Activated CD4-positive, alpha-beta memory T cell treated with anti-CD3 and anti-CD28 coated beads, Interleukin-2, amount 10 ng/mL, durations not matched to agents 7 days and 5 days (primary cell): Measurements from ENCODE around the gene HLCS. TPM values are rescaled to one million over a fixed set of nuclear protein-coding genes. Genes with fewer than 3 reads are reported as not detected.

Source experiments
- CTCF ChIA-PET: fragments of 350-600 bp; sonication (Branson Sonifier 250); formaldehyde crosslinking; loops from one replicate; lab custom pipeline; 2021; ENCODE audit warnings: antibody characterized with exemption, inconsistent platforms; lab: Charles Lee
- POLR2A ChIA-PET: fragments of 350-600 bp; sonication (Branson Sonifier 250); formaldehyde crosslinking; loops from one replicate; lab custom pipeline; 2021; ENCODE audit warnings: antibody characterized with exemption; lab: Charles Lee
- DNase-seq: peaks from one replicate; pipeline ENCODE4 v3.0.0-alpha.2; 2020
- H3K27ac Mint-ChIP-seq: one replicate; pipeline ENCODE4 v1.8.0; 2021; ENCODE audit warnings: mild to moderate bottlenecking, mixed read lengths
- H3K27me3 Mint-ChIP-seq: one replicate; pipeline ENCODE4 v1.8.0; 2021; ENCODE audit warnings: mixed read lengths
- H3K36me3 Mint-ChIP-seq: one replicate; pipeline ENCODE4 v1.8.0; 2021; ENCODE audit warnings: low read depth, mixed read lengths
- H3K4me1 Mint-ChIP-seq: one replicate; pipeline ENCODE4 v1.8.0; 2021; ENCODE audit warnings: mixed read lengths
- H3K4me3 Mint-ChIP-seq: one replicate; pipeline ENCODE4 v1.8.0; 2021; ENCODE audit warnings: mild to moderate bottlenecking, mixed read lengths
- H3K9me3 Mint-ChIP-seq: one replicate; pipeline ENCODE4 v1.8.0; 2021; ENCODE audit warnings: mixed read lengths
- total RNA-seq, 2 experiments: library from RNA; stranded (reverse); gene quantifications; one replicate each; pipeline ENCODE4 v1.2.3, GENCODE V29; 2021

The HLCS gene
- total RNA-seq, 2 experiments from 2014 or later: 13.3 to 13.9 TPM

- Mint-ChIP-seq H3K4me1 (peaks cover 26% of the 10 kb centered on the region), H3K36me3 (no peaks in the 10 kb centered on the region), H3K27ac (no peak overlapping the region), H3K27me3 (no peaks in the 10 kb centered on the region), H3K4me3 (no peak overlapping the region), H3K9me3 (no peaks in the 10 kb centered on the region)
- DNase-seq: no peak
- ChIA-PET CTCF (no interaction called here), POLR2A (no interaction called here)
These were observed 113.6 kb downstream of the HLCS start for GRCh38 chr21:36852864-36853263.

- Mint-ChIP-seq H3K27me3 (no peaks in the 10 kb centered on the region), H3K9me3 (no peaks in the 10 kb centered on the region), H3K27ac (no peak overlapping the region), H3K4me3 (no peak overlapping the region), H3K36me3 (no peaks in the 10 kb centered on the region), H3K4me1 (peaks cover 26% of the 10 kb centered on the region)
- POLR2A ChIA-PET: no interaction called here
- no peak for DNase-seq
- CTCF ChIA-PET: no interaction called here
These were observed 114.2 kb downstream of the HLCS start for GRCh38 chr21:36852293-36852692.

DNA sequence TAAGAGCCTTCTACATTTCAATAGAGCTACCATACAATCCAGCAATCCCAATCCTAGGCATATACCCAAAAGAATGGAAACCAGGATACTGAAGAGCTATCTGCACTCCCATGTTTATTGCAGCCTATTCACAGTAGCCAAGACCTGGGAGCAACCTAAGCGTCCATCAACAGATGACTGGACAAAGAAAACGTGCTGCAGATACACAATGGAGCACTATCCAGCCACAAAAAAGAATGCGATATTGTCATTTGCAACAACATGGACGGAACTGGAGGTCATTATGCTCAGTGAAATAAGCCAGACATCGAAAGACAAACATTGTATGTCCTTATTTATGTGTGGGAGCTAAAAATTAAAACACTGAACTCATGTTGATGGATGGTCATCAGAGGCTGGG is 115.3 kb downstream of the HLCS start:
- peaks cover 19% of the 10 kb centered on the region for H3K4me1 Mint-ChIP-seq
- no peaks in the 10 kb centered on the region for H3K27me3 Mint-ChIP-seq
- H3K4me3 Mint-ChIP-seq: no peak overlapping the region
- CTCF ChIA-PET: interaction anchor here (1.1 kb wide), 1 partner anchor 14 kb away, joined by 3 read pairs; no protein-coding TSS in a partner anchor
- H3K9me3 Mint-ChIP-seq: no peaks in the 10 kb centered on the region
- H3K36me3 Mint-ChIP-seq: no peaks in the 10 kb centered on the region
- DNase-seq: no peak
- H3K27ac Mint-ChIP-seq: no peak overlapping the region
- POLR2A ChIA-PET: no interaction called here

DNA sequence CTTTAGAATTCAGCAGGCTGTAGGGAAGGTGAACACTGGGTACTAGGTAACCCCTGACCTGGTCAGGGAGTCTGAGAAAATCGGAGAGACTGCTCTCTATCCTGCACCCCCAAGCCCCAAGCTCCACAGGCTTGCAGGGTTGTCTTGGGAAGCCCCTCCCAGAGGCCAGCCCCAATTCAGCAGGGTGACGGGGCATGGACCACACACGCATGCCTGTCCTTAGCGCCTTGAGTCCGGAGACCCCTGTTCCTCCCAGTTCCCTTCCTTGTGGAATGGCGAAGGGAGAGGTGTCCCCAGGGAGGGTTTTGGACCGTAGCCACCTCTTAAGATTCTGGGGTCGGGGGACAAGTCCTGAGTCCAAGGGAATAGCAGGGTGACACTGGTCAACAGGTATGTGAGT is 116.1 kb downstream of the HLCS start:
- no peaks in the 10 kb centered on the region for H3K36me3 Mint-ChIP-seq
- POLR2A ChIA-PET: no interaction called here
- CTCF ChIA-PET: interaction anchor here (1.1 kb wide), 1 partner anchor 15 kb away, joined by 3 read pairs; no protein-coding TSS in a partner anchor
- DNase-seq: no peak
- no peaks in the 10 kb centered on the region for H3K27me3 Mint-ChIP-seq
- H3K9me3 Mint-ChIP-seq: no peaks in the 10 kb centered on the region
- H3K27ac Mint-ChIP-seq: no peak overlapping the region
- peaks cover 19% of the 10 kb centered on the region for H3K4me1 Mint-ChIP-seq
- H3K4me3 Mint-ChIP-seq: no peak overlapping the region

DNA sequence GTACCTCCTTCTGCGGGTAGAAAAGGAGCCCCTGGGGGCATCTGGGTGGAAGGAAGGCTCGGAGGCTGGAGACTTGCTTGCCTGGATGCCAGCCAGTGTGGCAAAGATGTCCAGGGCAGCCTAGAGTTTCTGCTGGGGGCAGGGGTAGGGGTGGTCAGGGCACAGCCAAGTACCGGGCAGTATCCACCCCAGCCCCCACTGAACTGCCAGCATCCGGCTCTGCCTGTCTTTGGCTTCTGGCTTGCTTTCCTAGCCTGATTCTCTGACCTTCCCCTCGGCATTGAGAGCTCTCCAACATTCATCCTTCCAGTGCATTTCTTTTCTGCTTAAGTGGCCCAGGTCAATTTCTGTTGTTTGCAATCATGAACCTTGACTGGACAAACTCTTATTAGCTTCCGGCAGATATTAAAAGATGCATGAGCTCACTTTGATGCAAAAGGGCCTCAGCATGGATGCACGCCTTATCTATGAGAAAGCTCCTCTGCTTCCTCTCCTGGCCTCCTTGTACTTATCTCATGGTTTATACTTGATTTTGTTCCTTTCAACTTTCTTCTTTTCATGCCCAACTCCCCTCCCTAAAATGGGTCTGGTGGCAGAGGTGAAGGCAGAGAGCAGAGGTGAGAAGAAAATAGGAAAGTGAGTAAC is 116.9 kb downstream of the HLCS start:
- no peak for DNase-seq
- ChIA-PET CTCF (interaction anchor here (1.4 kb wide), 1 partner anchor 11 kb away, joined by 4 read pairs; no protein-coding TSS in a partner anchor), POLR2A (no interaction called here)
- H3K27me3 Mint-ChIP-seq: no peaks in the 10 kb centered on the region
- H3K9me3 Mint-ChIP-seq: no peaks in the 10 kb centered on the region
- no peaks in the 10 kb centered on the region for H3K36me3 Mint-ChIP-seq
- H3K27ac Mint-ChIP-seq: no peak overlapping the region
- H3K4me3 Mint-ChIP-seq: no peak overlapping the region
- H3K4me1 Mint-ChIP-seq: peaks cover 16% of the 10 kb centered on the region

- Mint-ChIP-seq H3K27me3 (no peaks in the 10 kb centered on the region), H3K4me1 (peaks cover 10% of the 10 kb centered on the region), H3K9me3 (no peaks in the 10 kb centered on the region), H3K27ac (no peak overlapping the region), H3K36me3 (no peaks in the 10 kb centered on the region), H3K4me3 (no peak overlapping the region)
- POLR2A ChIA-PET: no interaction called here
- CTCF ChIA-PET: interaction anchor here (1.4 kb wide), 1 partner anchor 12 kb away, joined by 4 read pairs; no protein-coding TSS in a partner anchor
- DNase-seq: no peak
These were observed 117.7 kb downstream of the HLCS start for GRCh38 chr21:36848730-36849274.

- CTCF ChIA-PET: no interaction called here
These were observed 119.3 kb downstream of the HLCS start for GRCh38 chr21:36847189-36847588.

DNA sequence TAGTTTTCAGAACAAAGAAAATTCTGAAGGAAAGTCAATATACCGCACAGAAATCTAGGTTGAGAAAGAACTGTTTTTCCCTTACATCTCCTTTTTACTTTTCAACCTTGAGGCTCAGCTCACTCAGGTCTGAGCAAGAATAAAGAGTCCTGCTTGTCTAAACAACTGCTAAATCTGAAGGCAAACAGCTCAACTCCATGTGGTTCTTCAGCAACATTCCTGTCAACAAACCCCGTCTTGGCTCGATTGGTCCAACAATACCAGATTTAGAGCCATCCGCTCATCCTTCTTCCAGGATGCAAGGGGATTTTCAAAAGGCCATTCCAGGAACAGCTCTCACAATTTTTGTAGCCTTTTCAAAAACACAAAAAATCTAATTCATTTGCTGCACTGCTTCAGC is 119.8 kb downstream of the HLCS start:
- no peaks in the 10 kb centered on the region for H3K27me3 Mint-ChIP-seq
- DNase-seq: no peak
- H3K4me3 Mint-ChIP-seq: no peak overlapping the region
- H3K27ac Mint-ChIP-seq: no peak overlapping the region
- no peaks in the 10 kb centered on the region for H3K36me3 Mint-ChIP-seq
- ChIA-PET POLR2A (no interaction called here), CTCF (no interaction called here)
- no peaks in the 10 kb centered on the region for H3K9me3 Mint-ChIP-seq
- H3K4me1 Mint-ChIP-seq: no peaks in the 10 kb centered on the region

More at GRCh38 chr21:36847189-36847588, 119.3 kb downstream of the HLCS start:
- POLR2A ChIA-PET: no interaction called here
- H3K36me3 Mint-ChIP-seq: no peaks in the 10 kb centered on the region
- no peak overlapping the region for H3K27ac Mint-ChIP-seq
- no peaks in the 10 kb centered on the region for H3K9me3 Mint-ChIP-seq
- H3K27me3 Mint-ChIP-seq: no peaks in the 10 kb centered on the region
- no peak for DNase-seq
- no peak overlapping the region for H3K4me3 Mint-ChIP-seq
- no peaks in the 10 kb centered on the region for H3K4me1 Mint-ChIP-seq

GRCh38 chr21:36845790-36846189 is 120.7 kb downstream of the HLCS start:
- no peak overlapping the region for H3K4me3 Mint-ChIP-seq
- CTCF ChIA-PET: no interaction called here
- POLR2A ChIA-PET: no interaction called here
- H3K27me3 Mint-ChIP-seq: no peaks in the 10 kb centered on the region
- H3K9me3 Mint-ChIP-seq: no peaks in the 10 kb centered on the region
- no peaks in the 10 kb centered on the region for H3K4me1 Mint-ChIP-seq
- H3K36me3 Mint-ChIP-seq: no peaks in the 10 kb centered on the region
- DNase-seq: no peak
- H3K27ac Mint-ChIP-seq: no peak overlapping the region

GRCh38 chr21:36845070-36845469 is 121.4 kb downstream of the HLCS start:
- no peak for DNase-seq
- POLR2A ChIA-PET: no interaction called here
- H3K4me3 Mint-ChIP-seq: no peak overlapping the region
- no peaks in the 10 kb centered on the region for H3K9me3 Mint-ChIP-seq
- CTCF ChIA-PET: no interaction called here
- H3K36me3 Mint-ChIP-seq: no peaks in the 10 kb centered on the region
- no peaks in the 10 kb centered on the region for H3K4me1 Mint-ChIP-seq
- no peaks in the 10 kb centered on the region for H3K27me3 Mint-ChIP-seq
- H3K27ac Mint-ChIP-seq: no peak overlapping the region

DNA sequence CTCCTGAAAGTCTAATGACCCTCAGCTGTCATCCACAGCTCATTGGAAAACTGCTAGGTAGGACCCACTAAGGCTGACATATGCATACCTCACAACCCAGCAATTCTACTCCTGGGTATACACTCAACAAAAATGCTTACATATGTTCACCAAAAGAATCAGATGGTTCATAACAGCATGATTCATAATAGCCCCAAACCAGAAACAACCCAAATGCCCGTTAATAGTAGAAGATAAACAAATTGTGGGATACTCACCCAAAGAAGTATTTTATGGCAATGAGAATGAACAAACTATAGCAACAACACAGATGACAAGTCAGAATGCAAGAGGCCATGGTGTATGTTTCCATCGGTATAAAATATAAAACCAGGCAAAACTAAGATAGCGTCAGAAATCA is 124.6 kb downstream of the HLCS start:
- Mint-ChIP-seq H3K27me3 (no peaks in the 10 kb centered on the region), H3K27ac (no peak overlapping the region), H3K4me3 (no peak overlapping the region), H3K36me3 (no peaks in the 10 kb centered on the region), H3K9me3 (no peaks in the 10 kb centered on the region), H3K4me1 (no peaks in the 10 kb centered on the region)
- ChIA-PET POLR2A (no interaction called here), CTCF (no interaction called here)
- no peak for DNase-seq

GRCh38 chr21:36839735-36840134 is 126.7 kb downstream of the HLCS start:
- Mint-ChIP-seq H3K9me3 (no peaks in the 10 kb centered on the region), H3K36me3 (no peaks in the 10 kb centered on the region), H3K4me1 (no peaks in the 10 kb centered on the region), H3K4me3 (no peak overlapping the region), H3K27ac (no peak overlapping the region), H3K27me3 (no peaks in the 10 kb centered on the region)
- ChIA-PET CTCF (no interaction called here), POLR2A (no interaction called here)
- no peak for DNase-seq

DNA sequence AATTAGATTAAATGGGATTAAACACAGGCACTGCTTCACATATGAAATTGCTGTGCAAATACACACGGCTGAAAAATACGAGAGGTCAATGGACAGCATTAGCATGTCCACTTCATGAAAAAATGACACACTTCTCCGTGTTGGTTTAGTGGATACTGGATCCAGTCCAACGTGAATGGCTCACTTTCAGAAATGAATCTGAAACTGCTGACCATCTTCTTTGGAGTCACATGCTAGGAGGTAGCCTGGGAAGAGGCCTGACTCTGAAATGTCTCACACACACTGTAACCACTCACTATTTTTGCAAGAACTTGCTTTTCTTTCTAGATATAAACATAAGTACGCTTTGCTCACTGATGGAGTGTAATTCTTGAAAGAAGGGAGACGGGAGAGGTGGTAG is 127.3 kb downstream of the HLCS start:
- Mint-ChIP-seq H3K9me3 (no peaks in the 10 kb centered on the region), H3K4me1 (no peaks in the 10 kb centered on the region), H3K27ac (no peak overlapping the region), H3K36me3 (no peaks in the 10 kb centered on the region), H3K4me3 (no peak overlapping the region), H3K27me3 (no peaks in the 10 kb centered on the region)
- DNase-seq: no peak
- POLR2A ChIA-PET: no interaction called here
- CTCF ChIA-PET: no interaction called here

GRCh38 chr21:36835383-36835795 is 131.1 kb downstream of the HLCS start:
- ChIA-PET CTCF (no interaction called here), POLR2A (no interaction called here)
- Mint-ChIP-seq H3K9me3 (no peaks in the 10 kb centered on the region), H3K27me3 (no peaks in the 10 kb centered on the region), H3K27ac (no peak overlapping the region), H3K4me3 (no peak overlapping the region), H3K36me3 (no peaks in the 10 kb centered on the region), H3K4me1 (peaks cover 4% of the 10 kb centered on the region)
- DNase-seq: no peak
